IPS DF 4.7 (cell line): Measurements from ENCODE around the gene TMPRSS9.
"Not testable (repeated sequence)": the region's sequence is repeated elsewhere in the genome, so short reads cannot be mapped to it uniquely, and the experiment has no call there.

Experiments used
- DNase-seq: peaks from one replicate; pipeline ENCODE4 v3.0.0-alpha.2; 2013; ENCODE audit warnings: low spot score; ENCODE audit errors: extremely low read depth

TMPRSS9 gene

GRCh38 chr19:2392366-2392765 lies 32.3 kb downstream of the TMPRSS9 start:
- DNase-seq = no peak

GRCh38 chr19:2392899-2393298 lies 32.8 kb downstream of the TMPRSS9 start:
- not testable (repeated sequence) for DNase-seq

GRCh38 chr19:2394054-2394441 lies 34.0 kb downstream of the TMPRSS9 start:
- no peak for DNase-seq

- DNase-seq = no peak
Observed at GRCh38 chr19:2394442-2395292, 34.6 kb downstream of the TMPRSS9 start.

GRCh38 chr19:2395293-2395829 lies 35.3 kb downstream of the TMPRSS9 start:
- DNase-seq = not testable (repeated sequence)

- not testable (repeated sequence) for DNase-seq
Observed at GRCh38 chr19:2397173-2397572, 37.1 kb downstream of the TMPRSS9 start.

GRCh38 chr19:2398735-2399305 lies 38.8 kb downstream of the TMPRSS9 start:
- no peak for DNase-seq

GRCh38 chr19:2399582-2399981 lies 39.5 kb downstream of the TMPRSS9 start:
- DNase-seq = no peak

GRCh38 chr19:2408247-2408646 lies 48.2 kb downstream of the TMPRSS9 start:
- no peak for DNase-seq

- no peak for DNase-seq
Observed at GRCh38 chr19:2409352-2409912, 49.4 kb downstream of the TMPRSS9 start.

GRCh38 chr19:2410023-2410422 lies 50.0 kb downstream of the TMPRSS9 start:
- no peak for DNase-seq

GRCh38 chr19:2411709-2412108 lies 51.6 kb downstream of the TMPRSS9 start:
- DNase-seq = no peak

- DNase-seq = no peak
Observed at GRCh38 chr19:2412449-2412848, 52.4 kb downstream of the TMPRSS9 start.

- no peak for DNase-seq
Observed at GRCh38 chr19:2413159-2413558, 53.1 kb downstream of the TMPRSS9 start.

GRCh38 chr19:2413629-2414028 lies 53.6 kb downstream of the TMPRSS9 start:
- no peak for DNase-seq

- no peak for DNase-seq
Observed at GRCh38 chr19:2415281-2415972, 55.4 kb downstream of the TMPRSS9 start.

GRCh38 chr19:2415973-2416319 lies 55.9 kb downstream of the TMPRSS9 start:
- no peak for DNase-seq

- DNase-seq = no peak
Observed at GRCh38 chr19:2416321-2417097, 56.4 kb downstream of the TMPRSS9 start.

GRCh38 chr19:2417436-2417835 lies 57.4 kb downstream of the TMPRSS9 start:
- not testable (repeated sequence) for DNase-seq

GRCh38 chr19:2417881-2418406 lies 57.9 kb downstream of the TMPRSS9 start:
- no peak for DNase-seq

GRCh38 chr19:2419754-2420153 lies 59.7 kb downstream of the TMPRSS9 start:
- no peak for DNase-seq
